Mesendoderm (in vitro differentiated cells): ENCODE measurements around the gene C18orf63.

Source experiments
- DNase-seq: peaks from one replicate; pipeline ENCODE4 v3.0.0; 2013
- H2AK5ac ChIP-seq: 2 replicates; pipeline ENCODE4 v1.6.1; 2013; ENCODE audit warnings: low read length, inconsistent platforms
- H2BK120ac ChIP-seq: 2 replicates; pipeline ENCODE4 v1.6.1; 2013; ENCODE audit warnings: low read depth, mild to moderate bottlenecking, low read length, moderate library complexity, mixed read lengths
- H2BK15ac ChIP-seq: replicated peaks from 2 replicates; pipeline ENCODE4 v1.6.1; 2013; ENCODE audit warnings: low read depth, mild to moderate bottlenecking, moderate library complexity
- H2BK5ac ChIP-seq: 2 replicates; pipeline ENCODE4 v1.6.1; 2013; ENCODE audit warnings: low read length, inconsistent platforms
- H3K18ac ChIP-seq: 2 replicates; pipeline ENCODE4 v1.6.1; 2013; ENCODE audit warnings: mild to moderate bottlenecking, low read length, mixed read lengths
- H3K23ac ChIP-seq: one replicate; pipeline ENCODE4 v1.6.1; 2013; ENCODE audit warnings: low read length
- H3K27ac ChIP-seq: 2 replicates; pipeline ENCODE4 v1.5.1; 2013; ENCODE audit warnings: low read depth, mild to moderate bottlenecking, inconsistent platforms, low read length, moderate library complexity
- H3K27me3 ChIP-seq: 2 replicates; pipeline ENCODE4 v1.6.1; 2013; ENCODE audit warnings: low read length, control low read depth, mild to moderate bottlenecking, inconsistent platforms; ENCODE audit not compliant: insufficient read depth, poor library complexity
- H3K36me3 ChIP-seq: 2 replicates; pipeline ENCODE4 v1.6.1; 2013; ENCODE audit warnings: low read length, inconsistent platforms; ENCODE audit not compliant: control insufficient read depth, insufficient read depth
- H3K4ac ChIP-seq: one replicate; pipeline ENCODE4 v1.6.1; 2013; ENCODE audit warnings: low read depth, mild to moderate bottlenecking, low read length, moderate library complexity
- H3K4me1 ChIP-seq: 2 replicates; pipeline ENCODE4 v1.6.1; 2013; ENCODE audit warnings: low read depth, low read length, inconsistent platforms; ENCODE audit not compliant: control insufficient read depth
- H3K4me2 ChIP-seq: 2 replicates; pipeline ENCODE4 v1.6.1; 2013; ENCODE audit warnings: low read length
- H3K4me3 ChIP-seq: 2 replicates; pipeline ENCODE4 v1.5.1; 2013; ENCODE audit warnings: mild to moderate bottlenecking, low read length
- H3K56ac ChIP-seq: one replicate; pipeline ENCODE4 v1.6.1; 2013; ENCODE audit warnings: low read length
- H3K79me1 ChIP-seq: 2 replicates; pipeline ENCODE4 v1.6.1; 2013; ENCODE audit warnings: low read length, inconsistent platforms
- H3K79me2 ChIP-seq: 2 replicates; pipeline ENCODE4 v1.6.1; 2013; ENCODE audit warnings: mild to moderate bottlenecking, low read length; ENCODE audit not compliant: control insufficient read depth, insufficient read depth
- H3K9ac ChIP-seq: 2 replicates; pipeline ENCODE4 v1.6.1; 2013; ENCODE audit warnings: low read length, inconsistent platforms
- H4K5ac ChIP-seq: one replicate; pipeline ENCODE4 v1.6.1; 2013; ENCODE audit warnings: low read length
- H4K8ac ChIP-seq: one replicate; pipeline ENCODE4 v1.6.1; 2013; ENCODE audit warnings: low read depth, mild to moderate bottlenecking, control low read depth, low read length, moderate library complexity
- WGBS: extraction: QIAGEN DNeasy Blood & Tissue Kit; methylation state at CpG from one replicate; pipeline ENCODE4 v1.1.7; 2013; ENCODE audit warnings: low lambda C conversion rate, missing lambda C conversion rate; ENCODE audit not compliant: insufficient coverage; ENCODE audit errors: extremely low coverage; 5-methylcytosine and 5-hydroxymethylcytosine counted together

Gene C18orf63

DNA sequence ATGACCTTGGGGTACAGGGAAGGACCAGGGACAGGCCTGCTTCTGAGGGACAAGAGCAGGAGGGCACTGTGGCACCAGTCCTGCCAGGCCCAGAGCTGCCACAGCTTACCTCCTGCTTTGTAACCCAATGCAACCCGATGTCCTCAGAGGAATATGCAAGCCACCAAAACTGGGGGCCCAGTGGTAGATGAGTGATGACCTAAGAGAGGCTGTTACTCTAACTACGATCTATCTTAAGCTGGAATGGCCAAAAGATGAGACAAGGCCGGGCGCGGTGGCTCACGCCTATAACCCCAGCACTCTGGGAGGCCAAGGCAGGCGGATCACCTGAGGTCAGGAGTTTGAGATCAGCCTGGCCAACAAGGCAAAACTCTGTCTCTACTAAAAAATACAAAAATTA is 36.7 kb upstream of the C18orf63 start:
- no peak overlapping the region for H2BK120ac ChIP-seq
- no peak overlapping the region for H4K5ac ChIP-seq
- no CpG with 5 or more reads among the region's 7 CpGs for WGBS
- H3K27me3 ChIP-seq = no peaks in the 10 kb centered on the region
- peaks cover 18% of the 10 kb centered on the region for H3K4me1 ChIP-seq
- H3K79me1 ChIP-seq = peaks cover 2% of the 10 kb centered on the region
- H3K79me2 ChIP-seq = peaks cover 2% of the 10 kb centered on the region
- no peak for DNase-seq
- H3K56ac ChIP-seq = no peak overlapping the region
- H3K4ac ChIP-seq = no peak overlapping the region
- H3K23ac ChIP-seq = no peak overlapping the region
- H3K36me3 ChIP-seq = no peaks in the 10 kb centered on the region
- H3K4me3 ChIP-seq = no peak overlapping the region
- no peak overlapping the region for H2BK15ac ChIP-seq
- H3K9ac ChIP-seq = no peak overlapping the region
- H3K18ac ChIP-seq = no peak overlapping the region
- H2BK5ac ChIP-seq = no peak overlapping the region
- H3K27ac ChIP-seq = no peak overlapping the region
- H3K4me2 ChIP-seq = no peak overlapping the region
- H2AK5ac ChIP-seq = no peak overlapping the region
- H4K8ac ChIP-seq = no peak overlapping the region

DNA sequence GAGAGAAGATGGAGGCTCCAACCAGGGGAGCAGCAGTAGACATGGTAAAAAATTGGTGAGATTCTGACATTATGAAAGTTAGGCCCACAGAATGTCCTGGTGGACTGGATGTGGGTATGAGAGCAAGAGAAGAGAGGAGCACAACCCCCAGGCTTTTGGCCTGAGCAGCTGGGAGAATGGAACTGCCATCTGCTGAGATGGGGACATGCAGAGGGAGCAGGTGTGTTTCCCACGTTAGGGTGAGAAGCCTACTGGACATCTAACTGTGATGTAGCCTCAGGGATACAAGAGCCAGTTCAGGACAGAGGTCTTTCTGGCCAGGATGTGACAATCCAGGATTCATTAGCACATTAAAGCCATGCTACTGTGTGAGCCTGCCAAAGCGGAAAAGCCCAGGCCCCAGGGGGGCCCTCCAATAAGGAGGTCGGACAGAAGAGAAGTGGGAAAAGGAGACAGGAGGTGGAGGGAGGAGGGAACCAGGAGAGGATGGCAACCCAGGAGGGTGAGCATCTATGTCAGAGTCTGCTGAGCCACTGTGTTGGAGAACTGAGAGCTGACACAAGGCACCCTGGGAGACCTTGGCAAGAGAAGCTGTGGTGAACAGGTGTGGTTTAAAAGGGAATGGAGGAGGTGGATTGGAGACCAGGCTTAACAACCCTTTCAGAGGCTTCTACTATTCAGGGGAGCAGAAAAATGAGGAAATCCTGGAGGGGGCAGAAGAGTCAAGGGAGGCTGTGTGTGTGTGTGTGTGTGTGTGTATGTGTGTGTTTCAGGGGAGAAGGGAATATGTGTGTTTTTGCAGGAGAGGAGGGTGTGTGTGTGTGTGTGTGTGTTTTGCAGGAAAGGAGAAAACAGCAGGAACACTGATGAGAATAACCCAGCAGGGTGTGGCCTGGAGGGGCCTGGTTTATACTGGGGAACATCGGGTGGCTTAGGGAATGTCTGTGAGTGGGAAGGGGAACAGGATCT is 34.3 kb upstream of the C18orf63 start:
- H3K36me3 ChIP-seq = no peaks in the 10 kb centered on the region
- no peak overlapping the region for H2BK5ac ChIP-seq
- no peak overlapping the region for H3K23ac ChIP-seq
- H3K56ac ChIP-seq = no peak overlapping the region
- peak overlapping the region; percentile 8 for H2BK120ac ChIP-seq
- no peak overlapping the region for H3K4ac ChIP-seq
- no peak overlapping the region for H3K9ac ChIP-seq
- H3K4me2 ChIP-seq = no peak overlapping the region
- H2AK5ac ChIP-seq = no peak overlapping the region
- H3K79me1 ChIP-seq = peaks cover 2% of the 10 kb centered on the region
- H3K79me2 ChIP-seq = peaks cover 3% of the 10 kb centered on the region
- no peak overlapping the region for H4K8ac ChIP-seq
- H2BK15ac ChIP-seq = no peak overlapping the region
- peak; percentile 63 for DNase-seq
- no peaks in the 10 kb centered on the region for H3K27me3 ChIP-seq
- H4K5ac ChIP-seq = no peak overlapping the region
- no CpG with 5 or more reads among the region's 4 CpGs for WGBS
- H3K18ac ChIP-seq = peak overlapping the region; percentile 52
- H3K27ac ChIP-seq = peak overlapping the region; percentile 54
- H3K4me3 ChIP-seq = no peak overlapping the region
- H3K4me1 ChIP-seq = peaks cover 18% of the 10 kb centered on the region

DNA sequence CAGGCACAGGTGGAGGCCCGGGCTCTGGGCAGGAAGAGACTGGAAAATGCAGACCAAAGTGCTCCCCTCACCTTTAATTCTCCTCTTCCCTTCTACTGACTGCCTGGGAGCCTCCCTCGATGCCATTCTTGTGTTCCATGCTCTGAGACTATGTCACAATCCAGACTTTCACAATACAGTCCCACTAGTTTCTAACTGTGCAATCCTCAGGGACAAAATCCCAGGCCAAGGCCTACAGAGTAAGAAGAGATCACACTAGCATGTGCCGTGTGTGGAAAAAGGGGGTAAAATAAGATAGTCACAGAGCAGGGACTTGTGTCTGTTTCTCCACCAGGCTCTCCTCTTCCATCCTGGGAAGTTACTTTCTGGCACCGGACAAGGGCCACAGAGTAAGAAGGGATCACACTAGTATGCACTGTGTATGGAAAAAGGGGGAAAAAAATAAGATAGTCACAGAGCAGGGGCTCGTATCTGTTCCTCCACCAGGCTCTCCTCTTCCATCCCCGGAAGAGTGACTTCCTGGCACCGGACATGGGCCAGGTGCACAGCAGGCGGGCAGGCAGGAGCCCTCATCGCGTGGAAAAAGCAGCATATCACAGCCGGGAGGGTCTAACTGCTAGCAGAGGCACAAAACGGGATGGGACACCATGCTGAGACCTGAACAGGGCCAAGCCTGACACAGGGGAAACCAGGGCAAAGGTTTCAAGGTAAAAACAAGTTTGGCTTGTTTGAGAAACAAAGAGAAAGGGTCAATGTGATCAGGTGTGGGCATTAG is 33.5 kb upstream of the C18orf63 start:
- no CpG with 5 or more reads among the region's 12 CpGs for WGBS

DNA sequence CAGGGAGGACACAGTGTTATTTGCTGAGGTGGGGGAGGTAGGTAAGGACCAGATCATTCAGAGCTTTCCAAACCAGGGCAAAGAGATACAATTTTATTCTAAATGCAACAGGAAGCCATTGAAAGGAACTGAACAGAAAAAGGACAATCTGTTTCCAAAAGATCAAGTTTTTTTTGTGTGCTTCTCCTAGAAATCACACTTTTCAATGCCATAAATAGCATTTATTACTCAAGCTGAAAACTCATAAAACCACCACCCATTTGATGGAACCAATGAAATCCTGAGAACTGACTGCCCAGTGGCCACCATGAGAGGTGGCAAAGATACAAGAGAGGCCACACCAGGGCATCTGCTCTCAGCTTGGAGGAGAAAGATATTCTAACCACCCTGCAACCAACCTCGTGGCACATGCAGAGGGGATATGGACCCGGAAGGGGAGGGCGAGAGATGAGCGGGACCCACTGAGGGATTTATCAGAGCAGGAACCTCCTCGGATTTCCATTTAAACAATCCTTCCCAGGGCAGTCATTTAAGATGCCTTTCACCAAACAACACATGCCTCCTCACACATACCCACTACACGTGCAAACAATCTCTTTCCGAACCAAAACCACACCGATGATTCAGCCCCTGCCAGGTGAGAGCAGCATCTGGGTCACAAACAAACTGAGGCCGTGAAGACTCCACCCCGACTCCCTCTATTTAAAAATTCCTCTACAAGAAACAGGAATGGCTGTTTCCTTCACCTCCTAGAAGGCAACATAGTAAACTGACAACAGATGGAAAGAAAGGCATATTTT is 32.7 kb upstream of the C18orf63 start:
- peak overlapping the region; percentile 40 for H3K56ac ChIP-seq
- H3K4me2 ChIP-seq = no peak overlapping the region
- no peak overlapping the region for H2BK5ac ChIP-seq
- H2BK120ac ChIP-seq = no peak overlapping the region
- no peak overlapping the region for H4K5ac ChIP-seq
- no peak overlapping the region for H4K8ac ChIP-seq
- peak overlapping the region; percentile 19 for H3K18ac ChIP-seq
- no peak overlapping the region for H2BK15ac ChIP-seq
- no peak overlapping the region for H3K9ac ChIP-seq
- no peak overlapping the region for H3K4ac ChIP-seq
- H2AK5ac ChIP-seq = no peak overlapping the region
- H3K27me3 ChIP-seq = no peaks in the 10 kb centered on the region
- no peak for DNase-seq
- peaks cover 2% of the 10 kb centered on the region for H3K79me1 ChIP-seq
- H3K23ac ChIP-seq = no peak overlapping the region
- H3K4me3 ChIP-seq = no peak overlapping the region
- H3K79me2 ChIP-seq = peaks cover 7% of the 10 kb centered on the region
- peaks cover 18% of the 10 kb centered on the region for H3K4me1 ChIP-seq
- peak overlapping the region; percentile 54 for H3K27ac ChIP-seq
- no CpG with 5 or more reads among the region's 10 CpGs for WGBS
- no peaks in the 10 kb centered on the region for H3K36me3 ChIP-seq

More for the DNA sequence above, 33.5 kb upstream of the C18orf63 start:
- no peak overlapping the region for H3K4me3 ChIP-seq
- peaks cover 5% of the 10 kb centered on the region for H3K79me2 ChIP-seq
- no peak overlapping the region for H2BK15ac ChIP-seq
- H4K8ac ChIP-seq = no peak overlapping the region
- H3K27me3 ChIP-seq = no peaks in the 10 kb centered on the region
- H3K27ac ChIP-seq = peak overlapping the region; percentile 54
- H4K5ac ChIP-seq = no peak overlapping the region
- no peak overlapping the region for H2BK5ac ChIP-seq
- peaks cover 18% of the 10 kb centered on the region for H3K4me1 ChIP-seq
- H3K9ac ChIP-seq = peak overlapping the region; percentile 17
- peak; percentile 25 for DNase-seq
- H2BK120ac ChIP-seq = peak overlapping the region; percentile 8
- H3K4ac ChIP-seq = no peak overlapping the region
- no peak overlapping the region for H3K4me2 ChIP-seq
- no peak overlapping the region for H3K18ac ChIP-seq
- H3K36me3 ChIP-seq = no peaks in the 10 kb centered on the region
- peaks cover 2% of the 10 kb centered on the region for H3K79me1 ChIP-seq
- H2AK5ac ChIP-seq = peak overlapping the region; percentile 60
- H3K56ac ChIP-seq = peak overlapping the region; percentile 40
- peak overlapping the region; percentile 69 for H3K23ac ChIP-seq

- H3K18ac ChIP-seq = no peak overlapping the region
- WGBS = no CpG with 5 or more reads among the region's 10 CpGs
- H3K23ac ChIP-seq = no peak overlapping the region
- no peak for DNase-seq
- H3K56ac ChIP-seq = no peak overlapping the region
- H2BK120ac ChIP-seq = no peak overlapping the region
- no peaks in the 10 kb centered on the region for H3K27me3 ChIP-seq
- H3K79me1 ChIP-seq = peaks cover 2% of the 10 kb centered on the region
- no peak overlapping the region for H3K4me3 ChIP-seq
- H3K27ac ChIP-seq = no peak overlapping the region
- no peak overlapping the region for H3K9ac ChIP-seq
- H3K36me3 ChIP-seq = no peaks in the 10 kb centered on the region
- no peak overlapping the region for H2AK5ac ChIP-seq
- H4K5ac ChIP-seq = no peak overlapping the region
- no peak overlapping the region for H3K4me2 ChIP-seq
- H3K79me2 ChIP-seq = peaks cover 7% of the 10 kb centered on the region
- peaks cover 18% of the 10 kb centered on the region for H3K4me1 ChIP-seq
- H2BK5ac ChIP-seq = no peak overlapping the region
- H4K8ac ChIP-seq = no peak overlapping the region
- no peak overlapping the region for H2BK15ac ChIP-seq
- H3K4ac ChIP-seq = peak overlapping the region; percentile 65
These were observed 32.0 kb upstream of the C18orf63 start for GRCh38 chr18:74283646-74284045.
